ENCODE results near the gene CIAO1. TPM values are rescaled to one million over a fixed set of nuclear protein-coding genes. Genes with fewer than 3 reads are reported as not detected.
A peak's percentile ranks its signal among the peaks of the same experiment; 100 is the strongest.
"Not testable (repeated sequence)": the region's sequence is repeated elsewhere in the genome, so short reads cannot be mapped to it uniquely, and the experiment has no call there.

Gene CIAO1
- polyA plus RNA-seq, 1 experiment: 90.0 TPM

DNA sequence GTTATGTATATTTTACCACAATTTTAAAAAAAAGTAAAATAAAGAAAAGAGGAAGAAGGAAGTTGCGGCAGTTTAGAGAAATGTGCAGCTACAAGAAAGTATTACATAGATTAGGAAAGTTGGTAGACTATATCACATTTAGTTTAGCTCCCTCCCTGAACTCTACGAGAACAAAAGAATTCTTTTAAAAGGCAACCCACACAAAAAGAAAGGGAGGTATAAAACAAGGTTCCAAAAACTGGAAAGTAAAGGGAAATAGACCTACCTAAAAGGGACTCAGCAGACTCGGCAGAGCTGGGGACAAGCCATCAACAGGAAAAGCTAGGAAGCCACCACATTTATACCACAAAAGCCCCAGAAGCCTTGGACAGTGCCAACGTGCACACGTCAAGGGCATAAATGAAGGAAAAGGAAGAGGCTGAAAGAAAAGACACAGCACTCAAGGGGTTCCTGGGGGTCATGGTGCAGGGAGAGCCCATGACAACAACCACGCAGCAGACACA lies 9.4 kb upstream of the CIAO1 start:
- Histone ChIP-seq H3K4me3 (ENCODE audit: low read depth, low read length) (no peak overlapping the region), H3K36me3 (ENCODE audit: control insufficient read depth, insufficient read depth, low read length) (peaks cover 27% of the 10 kb centered on the region), H3K27me3 (ENCODE audit: control insufficient read depth, insufficient read depth, low read length) (no peaks in the 10 kb centered on the region)
- no peak for DNase-seq (ENCODE audit: low read depth)
- TF ChIP-seq, protein P1, sequence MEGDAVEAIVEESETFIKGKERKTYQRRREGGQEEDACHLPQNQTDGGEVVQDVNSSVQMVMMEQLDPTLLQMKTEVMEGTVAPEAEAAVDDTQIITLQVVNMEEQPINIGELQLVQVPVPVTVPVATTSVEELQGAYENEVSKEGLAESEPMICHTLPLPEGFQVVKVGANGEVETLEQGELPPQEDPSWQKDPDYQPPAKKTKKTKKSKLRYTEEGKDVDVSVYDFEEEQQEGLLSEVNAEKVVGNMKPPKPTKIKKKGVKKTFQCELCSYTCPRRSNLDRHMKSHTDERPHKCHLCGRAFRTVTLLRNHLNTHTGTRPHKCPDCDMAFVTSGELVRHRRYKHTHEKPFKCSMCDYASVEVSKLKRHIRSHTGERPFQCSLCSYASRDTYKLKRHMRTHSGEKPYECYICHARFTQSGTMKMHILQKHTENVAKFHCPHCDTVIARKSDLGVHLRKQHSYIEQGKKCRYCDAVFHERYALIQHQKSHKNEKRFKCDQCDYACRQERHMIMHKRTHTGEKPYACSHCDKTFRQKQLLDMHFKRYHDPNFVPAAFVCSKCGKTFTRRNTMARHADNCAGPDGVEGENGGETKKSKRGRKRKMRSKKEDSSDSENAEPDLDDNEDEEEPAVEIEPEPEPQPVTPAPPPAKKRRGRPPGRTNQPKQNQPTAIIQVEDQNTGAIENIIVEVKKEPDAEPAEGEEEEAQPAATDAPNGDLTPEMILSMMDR (IDR thresholded peaks at IDR 0.05; ENCODE audit: insufficient read depth, low read depth, low read length): no peak
- ChIA-PET POLR2A (no interaction called here), CTCF (interaction anchor here (2.1 kb wide), 1 partner anchor 118 kb away, joined by 6 read pairs; no protein-coding TSS in a partner anchor)

DNA sequence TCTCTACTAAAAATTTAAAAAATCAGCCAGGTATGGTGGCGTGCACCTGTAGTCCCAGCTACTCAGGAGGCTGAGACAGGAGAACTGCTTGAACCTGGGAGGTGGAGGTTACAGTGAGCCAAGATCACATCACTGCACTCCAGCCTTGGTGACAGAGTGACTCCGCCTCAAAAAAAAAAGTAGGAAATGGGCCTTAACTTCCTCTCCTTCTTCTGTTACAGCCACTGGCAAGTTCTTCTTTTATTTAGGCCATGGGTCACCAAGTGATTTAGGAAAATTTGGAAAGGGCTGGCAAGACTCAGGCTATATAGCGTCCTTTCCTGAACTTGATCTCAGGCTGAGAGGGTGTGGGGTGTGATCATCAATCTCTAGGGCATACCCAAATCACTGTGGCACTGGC lies 8.3 kb upstream of the CIAO1 start:
- H3K4me3 ChIP-seq (ENCODE audit: low read depth, low read length); DNase-seq (ENCODE audit: low read depth); POLR2A ChIA-PET; H3K27me3 ChIP-seq (ENCODE audit: control insufficient read depth, insufficient read depth, low read length): not testable (repeated sequence)
- H3K36me3 ChIP-seq (ENCODE audit: control insufficient read depth, insufficient read depth, low read length): peaks cover 29% of the 10 kb centered on the region
- CTCF ChIA-PET: interaction anchor here (2.1 kb wide), 1 partner anchor 119 kb away, joined by 6 read pairs; no protein-coding TSS in a partner anchor

DNA sequence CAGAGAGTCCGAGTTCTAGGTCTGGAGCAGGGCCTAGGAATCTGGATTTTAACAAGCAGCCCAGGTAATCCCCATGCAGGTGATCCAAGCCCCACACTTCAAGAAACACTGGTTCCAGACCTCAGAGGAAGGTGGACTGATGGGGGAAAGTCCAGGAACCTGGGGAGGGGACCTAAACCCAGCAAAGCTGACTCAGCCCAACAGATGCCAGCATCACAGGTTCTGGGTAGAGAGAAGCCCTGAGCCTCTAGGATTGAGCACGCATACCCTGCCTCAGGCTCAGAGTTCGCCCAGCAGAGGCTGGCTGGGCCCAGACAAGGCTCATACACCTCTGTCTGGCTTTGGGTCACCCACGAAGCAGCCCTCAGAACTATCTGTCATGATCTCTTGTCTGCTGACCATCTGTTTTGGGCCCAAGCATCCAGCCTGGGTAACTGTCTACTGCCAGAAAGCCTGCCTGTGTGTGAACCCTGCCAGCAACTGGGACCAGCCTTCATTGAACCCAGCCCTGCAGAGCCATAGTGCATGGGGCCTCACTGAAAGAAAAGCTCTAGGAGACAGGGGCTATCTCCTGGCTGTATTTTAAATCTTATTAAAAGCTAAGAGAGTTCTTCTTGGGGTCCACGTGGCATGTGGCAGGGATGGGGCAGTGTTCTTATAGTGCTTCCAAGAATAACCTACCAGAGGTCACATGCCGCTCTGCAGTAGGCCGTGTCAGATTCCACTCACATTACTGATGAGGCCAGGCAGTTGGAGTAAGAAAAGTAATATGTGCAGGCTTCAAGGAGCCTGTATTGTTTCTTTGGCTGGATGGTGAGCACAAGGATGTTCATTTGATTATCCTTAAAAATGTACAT lies 7.6 kb upstream of the CIAO1 start:
- ChIA-PET CTCF (interaction anchor here (0.7 to 6.8 kb wide), 3 partner anchors 23 to 120 kb away, joined by 3 to 62 read pairs (median 6); partner anchors contain the start of gene ASTL), POLR2A (no interaction called here)
- no peak for DNase-seq (ENCODE audit: low read depth)
- no peaks in the 10 kb centered on the region for H3K27me3 ChIP-seq (ENCODE audit: control insufficient read depth, insufficient read depth, low read length)
- no peak overlapping the region for H3K4me3 ChIP-seq (ENCODE audit: low read depth, low read length)
- peaks cover 24% of the 10 kb centered on the region for H3K36me3 ChIP-seq (ENCODE audit: control insufficient read depth, insufficient read depth, low read length)
- TF ChIP-seq, protein P1 (IDR thresholded peaks at IDR 0.05; ENCODE audit: insufficient read depth, low read depth, low read length): no peak

DNA sequence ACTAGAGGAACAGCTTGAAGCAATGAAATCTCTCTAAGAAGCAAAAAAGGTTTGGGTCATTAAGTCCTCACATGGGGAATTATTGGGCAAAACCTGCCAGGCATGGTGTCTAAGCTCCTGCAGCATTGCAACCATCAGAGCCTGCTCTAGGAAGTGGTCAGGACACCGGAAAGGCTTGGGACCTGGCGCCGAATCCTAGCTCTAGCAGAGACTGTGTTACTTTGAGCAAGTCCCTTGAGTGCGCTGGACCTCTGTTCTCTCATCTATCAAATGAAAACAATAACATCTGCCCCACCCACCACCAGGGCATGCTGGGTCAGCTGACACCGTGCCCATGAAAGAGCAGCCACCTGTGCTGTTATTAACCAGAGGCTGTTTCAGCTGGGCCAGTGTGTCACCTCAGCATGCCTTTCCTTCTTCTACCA lies 6.5 kb upstream of the CIAO1 start:
- ChIA-PET POLR2A (no interaction called here), CTCF (interaction anchor here (0.7 to 6.8 kb wide), 7 partner anchors 8 to 267 kb away, joined by 3 to 62 read pairs (median 6); partner anchors contain the start of gene ASTL)
- H3K36me3 ChIP-seq (ENCODE audit: control insufficient read depth, insufficient read depth, low read length): peaks cover 14% of the 10 kb centered on the region
- no peaks in the 10 kb centered on the region for H3K27me3 ChIP-seq (ENCODE audit: control insufficient read depth, insufficient read depth, low read length)
- DNase-seq (ENCODE audit: low read depth): no peak
- no peak overlapping the region for H3K4me3 ChIP-seq (ENCODE audit: low read depth, low read length)
- TF ChIP-seq, protein P1 (IDR thresholded peaks at IDR 0.05; ENCODE audit: insufficient read depth, low read depth, low read length): no peak

DNA sequence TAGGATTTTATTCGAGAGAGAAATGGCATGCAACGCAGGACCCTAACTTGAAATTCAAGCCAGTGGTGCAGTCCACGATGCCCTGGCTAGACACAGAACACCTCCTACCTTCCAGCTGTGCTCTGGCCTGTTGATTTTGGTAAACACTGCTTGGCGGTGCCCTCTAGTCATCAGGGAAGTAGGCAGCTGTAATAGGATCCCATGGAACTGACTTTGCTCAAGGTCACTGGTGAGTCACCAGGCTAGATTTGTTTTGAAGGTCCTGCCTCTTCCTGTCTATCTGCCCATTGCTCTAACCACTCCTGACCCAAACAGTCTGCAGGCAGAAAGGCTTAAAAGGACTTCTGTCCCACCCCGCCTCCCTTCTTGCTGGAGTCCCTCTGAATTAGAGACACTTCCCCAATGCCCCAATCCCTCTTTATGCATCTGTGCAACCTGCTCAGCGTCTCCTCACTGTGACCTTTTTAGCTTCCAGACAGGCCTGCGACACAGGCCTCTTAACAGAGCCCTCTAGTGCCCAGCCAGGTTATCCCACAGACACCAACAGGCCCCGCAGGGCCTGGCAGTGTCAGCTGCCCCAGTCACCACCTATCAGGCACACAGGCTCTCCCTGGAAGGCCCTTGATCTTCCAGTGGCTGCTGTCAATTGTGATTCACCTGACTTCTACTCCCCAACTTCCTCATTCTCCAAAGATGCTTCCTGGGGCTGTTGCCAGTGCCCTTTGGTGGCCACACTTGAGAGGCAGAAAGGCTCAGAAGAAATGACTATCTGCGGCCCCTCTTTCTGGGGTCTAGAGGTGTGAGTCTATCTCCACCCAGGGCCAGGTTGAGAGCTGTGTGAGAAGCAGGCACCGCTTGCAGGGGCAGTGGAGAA lies 5.4 kb upstream of the CIAO1 start:
- H3K27me3 ChIP-seq (ENCODE audit: control insufficient read depth, insufficient read depth, low read length): no peaks in the 10 kb centered on the region
- ChIA-PET CTCF (interaction anchor here (0.6 to 6.8 kb wide), 14 partner anchors 9 to 268 kb away, joined by 3 to 62 read pairs (median 4); partner anchors contain the start of genes ASTL and STARD7), POLR2A (no interaction called here)
- peaks cover 9% of the 10 kb centered on the region for H3K36me3 ChIP-seq (ENCODE audit: control insufficient read depth, insufficient read depth, low read length)
- TF ChIP-seq, protein P1 (IDR thresholded peaks at IDR 0.05; ENCODE audit: insufficient read depth, low read depth, low read length): peak; percentile 52
- peak; percentile 50 for DNase-seq (ENCODE audit: low read depth)
- no peak overlapping the region for H3K4me3 ChIP-seq (ENCODE audit: low read depth, low read length)

All from BJ (cell line).